Panc1 (cell line): ENCODE measurements around the gene HNRNPUL1. TPM values are rescaled to one million over a fixed set of nuclear protein-coding genes. Genes with fewer than 3 reads are reported as not detected.
A peak's percentile ranks its signal among the peaks of the same experiment; 100 is the strongest.

Experiments used
- ATAC-seq: fragments of 200-7000 bp; cut with Tn5 transposase; 2 replicates; pipeline ENCODE4 v1.9.1; 2020; ENCODE audit warnings: mild to moderate bottlenecking, moderate library complexity
- BruUV-seq: library from RNA; stranded (reverse); fragments of 400-500 nt; replicated peaks from 2 replicates; lab custom pipeline; 2021; lab: Mats Ljungman, UMichigan
- CTCF ChIA-PET: fragments of 300-600 bp; sonication (Branson Sonifier 250); formaldehyde crosslinking; loops from one replicate; lab custom pipeline; 2022; ENCODE audit warnings: antibody characterized with exemption; lab: Charles Lee
- POLR2A ChIA-PET: fragments of 300-600 bp; sonication (Branson Sonifier 250); formaldehyde crosslinking; loops from one replicate; lab custom pipeline; 2022; ENCODE audit warnings: antibody characterized with exemption; lab: Charles Lee
- DNase-seq: peaks from one replicate; pipeline ENCODE4 v3.0.0-alpha.2; 2010; ENCODE audit warnings: low read depth, low spot score
- H3K27ac ChIP-seq: 2 replicates; pipeline ENCODE4 v1.5.1; 2011; ENCODE audit warnings: mild to moderate bottlenecking, low read length, inconsistent platforms
- H3K27me3 ChIP-seq: fragments of 200-500 bp; sonication (Bioruptor generic); 2 replicates; pipeline ENCODE4 v1.6.0; 2014; ENCODE audit warnings: low read length, inconsistent platforms; ENCODE audit not compliant: control insufficient read depth, insufficient read depth
- H3K36me3 ChIP-seq: fragments of 200-500 bp; sonication (Bioruptor generic); 2 replicates; pipeline ENCODE4 v1.5.1; 2014; ENCODE audit warnings: inconsistent platforms, mild to moderate bottlenecking, low read length, moderate library complexity; ENCODE audit not compliant: control insufficient read depth, insufficient read depth
- H3K4me1 ChIP-seq: 2 replicates; pipeline ENCODE4 v1.5.1; 2011; ENCODE audit warnings: inconsistent platforms, mild to moderate bottlenecking, low read length, moderate library complexity; ENCODE audit not compliant: control insufficient read depth, insufficient read depth
- H3K4me3 ChIP-seq, 2 experiments: 2 replicates each; pipeline ENCODE4 v1.5.1; 2011 to 2012; ENCODE audit warnings: low read depth in 2 of 2, low read length in 2 of 2, mild to moderate bottlenecking in 2 of 2, inconsistent platforms in 1 of 2, moderate library complexity in 1 of 2
- H3K9me3 ChIP-seq: fragments of 200-500 bp; sonication (Bioruptor generic); 2 replicates; pipeline ENCODE4 v1.5.1; 2014; ENCODE audit warnings: low read depth, mild to moderate bottlenecking, inconsistent platforms, low read length, moderate library complexity; ENCODE audit not compliant: control insufficient read depth, insufficient read depth
- CTCF ChIP-seq: fragments of 450-650 bp; IDR thresholded peaks from 2 replicates; pipeline ENCODE4 v1.5.1; 2017; ENCODE audit warnings: mild to moderate bottlenecking
- POLR2AphosphoS5 ChIP-seq: IDR thresholded peaks from 2 replicates; pipeline ENCODE4 v1.6.1; 2012; ENCODE audit warnings: mild to moderate bottlenecking, low read depth, low read length, moderate library complexity
- REST ChIP-seq, 2 experiments: IDR thresholded peaks; 2 replicates each; pipeline ENCODE4 v1.6.1; 2011 to 2012; ENCODE audit warnings: low read depth in 2 of 2, control low read depth in 1 of 2, low read length in 1 of 2, mild to moderate bottlenecking in 1 of 2, moderate library complexity in 1 of 2; ENCODE audit not compliant: insufficient read depth in 1 of 2
- SIN3A ChIP-seq: IDR thresholded peaks from 2 replicates; pipeline ENCODE4 v1.6.1; 2012; ENCODE audit warnings: low read depth, mild to moderate bottlenecking, low read length, moderate library complexity, borderline replicate concordance; ENCODE audit not compliant: insufficient read depth
- TCF7L2 ChIP-seq: IDR thresholded peaks from 2 replicates; pipeline ENCODE4 v1.6.1; 2011; ENCODE audit warnings: mild to moderate bottlenecking, low read depth, low read length, inconsistent platforms
- in situ Hi-C: cut with HindIII; loops from 2 replicates; pipeline ENCODE4 v1.10.0; 2016; ENCODE audit warnings: low sequenced_read_pairs, low pct_unique_long_range_greater_than_20kb
- intact Hi-C: fragments of 100-400 bp; cut with micrococcal nuclease; formaldehyde crosslinking; loops from one replicate; pipeline ENCODE4 v1.10.0; 2022; ENCODE audit not compliant: unreplicated experiment
- total RNA-seq: library from RNA; stranded (reverse); gene quantifications from one replicate; pipeline ENCODE4 v1.2.1, GENCODE V29; 2021; ENCODE audit not compliant: unreplicated experiment

HNRNPUL1 gene
- total RNA-seq, 1 experiment from 2014 or later: 183 TPM

- no peak for DNase-seq
- Histone ChIP-seq H3K4me3 (no peak overlapping the region), H3K36me3 (peaks cover 2% of the 10 kb centered on the region; the same call in 1 of the 2 replicates), H3K27ac (no peak overlapping the region), H3K9me3 (no peaks in the 10 kb centered on the region), H3K27me3 (no peaks in the 10 kb centered on the region), H3K4me1 (peaks cover 3% of the 10 kb centered on the region; the same call in 1 of the 2 replicates)
- ATAC-seq: no peak
- in situ Hi-C loops: no loop called here
- TF ChIP-seq CTCF (no peak), POLR2AphosphoS5 (no peak)
- intact Hi-C loops: no loop called here
- ChIA-PET POLR2A (no interaction called here), CTCF (no interaction called here)
- no TSS peak for BruUV-seq
These were observed 30.4 kb upstream of the HNRNPUL1 start for GRCh38 chr19:41233748-41234240.

GRCh38 chr19:41234512-41235168 is 29.5 kb upstream of the HNRNPUL1 start:
- peaks cover 2% of the 10 kb centered on the region; the same call in 1 of the 2 replicates for H3K36me3 ChIP-seq
- H3K4me1 ChIP-seq: no peaks in the 10 kb centered on the region
- POLR2A ChIA-PET: interaction anchor here (0.5 kb wide), 1 partner anchor 976 kb away, joined by 9 read pairs; no protein-coding TSS in a partner anchor
- H3K27me3 ChIP-seq: no peaks in the 10 kb centered on the region
- no peak overlapping the region for H3K27ac ChIP-seq
- ATAC-seq (no peak), DNase-seq (no peak)
- intact Hi-C loops (no loop called here), in situ Hi-C loops (no loop called here)
- H3K9me3 ChIP-seq: no peaks in the 10 kb centered on the region
- CTCF ChIA-PET: no interaction called here
- BruUV-seq: no TSS peak
- no peak for TF ChIP-seq SIN3A
- TF ChIP-seq POLR2AphosphoS5: 0 out of 2 replicates have a peak, but pooled peaks have one; percentile 22
- H3K4me3 ChIP-seq: no peak overlapping the region

GRCh38 chr19:41235480-41235879 is 28.7 kb upstream of the HNRNPUL1 start:
- ChIA-PET CTCF (no interaction called here), POLR2A (no interaction called here)
- DNase-seq (no peak), ATAC-seq (no peak)
- Histone ChIP-seq H3K36me3 (peaks cover 2% of the 10 kb centered on the region; the same call in 1 of the 2 replicates), H3K27me3 (no peaks in the 10 kb centered on the region), H3K9me3 (no peaks in the 10 kb centered on the region), H3K4me1 (no peaks in the 10 kb centered on the region), H3K27ac (no peak overlapping the region), H3K4me3 (no peak overlapping the region)
- in situ Hi-C loops: no loop called here
- no peak for TF ChIP-seq CTCF
- no peak for TF ChIP-seq POLR2AphosphoS5
- no peak for TF ChIP-seq TCF7L2
- TF ChIP-seq REST (IDR thresholded peaks at IDR 0.05; ENCODE audit: insufficient read depth in 1 of 2, low read depth in 2 of 2, low read length in 1 of 2): no peak
- TF ChIP-seq SIN3A: no peak
- BruUV-seq: no TSS peak
- intact Hi-C loops: no loop called here
